RWPE2 (cell line): ENCODE data around the gene DGKK.

Experiments used
- ATAC-seq: fragments of 200-7000 bp; cut with Tn5 transposase; 3 replicates; pipeline ENCODE4 v1.9.1; 2021; ENCODE audit warnings: low read depth
- DNase-seq: peaks from one replicate; pipeline ENCODE4 v3.0.0-alpha.2; 2020; ENCODE audit warnings: low spot score
- H3K27ac ChIP-seq: fragments of 450-650 bp; 2 replicates; pipeline ENCODE4 v1.5.1; 2017; ENCODE audit warnings: mild to moderate bottlenecking; ENCODE audit not compliant: poor library complexity, severe bottlenecking
- H3K27me3 ChIP-seq: fragments of 250-450 bp; sonication (Bioruptor Pico); 2 replicates; pipeline ENCODE4 v1.5.1; 2021; ENCODE audit warnings: mild to moderate bottlenecking, moderate library complexity; ENCODE audit not compliant: insufficient read depth, poor library complexity, severe bottlenecking
- H3K36me3 ChIP-seq: fragments of 250-450 bp; sonication (Bioruptor Pico); 2 replicates; pipeline ENCODE4 v1.5.1; 2020; ENCODE audit warnings: low read depth, mild to moderate bottlenecking, moderate library complexity
- H3K4me1 ChIP-seq: fragments of 250-450 bp; sonication (Bioruptor Pico); 2 replicates; pipeline ENCODE4 v1.5.1; 2021; ENCODE audit warnings: mild to moderate bottlenecking, moderate library complexity; ENCODE audit not compliant: insufficient read depth, poor library complexity, severe bottlenecking
- H3K4me3 ChIP-seq: fragments of 250-450 bp; sonication (Bioruptor Pico); 2 replicates; pipeline ENCODE4 v1.5.1; 2021; ENCODE audit warnings: mild to moderate bottlenecking, moderate library complexity; ENCODE audit not compliant: severe bottlenecking
- H3K9me3 ChIP-seq: fragments of 250-450 bp; sonication (Bioruptor Pico); 2 replicates; pipeline ENCODE4 v1.5.1; 2021; ENCODE audit warnings: mild to moderate bottlenecking, moderate library complexity; ENCODE audit not compliant: severe bottlenecking
- TF ChIP-seq, protein P1 (sequence below): fragments of 450-650 bp; IDR thresholded peaks from one replicate; pipeline ENCODE4 v1.5.1; 2017; ENCODE audit warnings: mild to moderate bottlenecking, moderate library complexity; ENCODE audit not compliant: poor library complexity, severe bottlenecking

The DGKK gene

DNA sequence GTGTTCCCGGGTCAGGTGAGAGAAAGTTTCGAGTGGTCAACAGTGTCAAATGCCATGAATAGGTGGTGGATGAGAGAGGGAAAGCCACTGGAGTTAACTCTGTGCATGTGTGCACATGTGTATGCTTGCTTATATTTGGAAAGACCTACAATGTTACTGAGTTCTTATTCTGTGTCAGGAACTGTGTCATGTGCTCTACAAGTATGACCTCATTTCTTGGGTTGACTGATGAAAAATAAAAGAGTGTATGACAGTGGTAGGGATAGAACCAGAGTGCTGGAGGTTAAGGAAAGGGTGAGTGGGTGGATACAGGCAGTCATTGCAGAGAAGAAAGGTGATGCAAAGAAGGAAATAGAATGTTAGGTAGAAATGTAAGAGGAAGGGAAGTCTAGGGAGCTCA is 22.1 kb upstream of the DGKK start:
- H3K27ac ChIP-seq = no peak overlapping the region
- H3K36me3 ChIP-seq = no peaks in the 10 kb centered on the region
- no peaks in the 10 kb centered on the region for H3K9me3 ChIP-seq
- no peak overlapping the region for H3K4me3 ChIP-seq
- H3K27me3 ChIP-seq = no peaks in the 10 kb centered on the region
- ATAC-seq (no peak), DNase-seq (no peak)
- TF ChIP-seq, protein P1, sequence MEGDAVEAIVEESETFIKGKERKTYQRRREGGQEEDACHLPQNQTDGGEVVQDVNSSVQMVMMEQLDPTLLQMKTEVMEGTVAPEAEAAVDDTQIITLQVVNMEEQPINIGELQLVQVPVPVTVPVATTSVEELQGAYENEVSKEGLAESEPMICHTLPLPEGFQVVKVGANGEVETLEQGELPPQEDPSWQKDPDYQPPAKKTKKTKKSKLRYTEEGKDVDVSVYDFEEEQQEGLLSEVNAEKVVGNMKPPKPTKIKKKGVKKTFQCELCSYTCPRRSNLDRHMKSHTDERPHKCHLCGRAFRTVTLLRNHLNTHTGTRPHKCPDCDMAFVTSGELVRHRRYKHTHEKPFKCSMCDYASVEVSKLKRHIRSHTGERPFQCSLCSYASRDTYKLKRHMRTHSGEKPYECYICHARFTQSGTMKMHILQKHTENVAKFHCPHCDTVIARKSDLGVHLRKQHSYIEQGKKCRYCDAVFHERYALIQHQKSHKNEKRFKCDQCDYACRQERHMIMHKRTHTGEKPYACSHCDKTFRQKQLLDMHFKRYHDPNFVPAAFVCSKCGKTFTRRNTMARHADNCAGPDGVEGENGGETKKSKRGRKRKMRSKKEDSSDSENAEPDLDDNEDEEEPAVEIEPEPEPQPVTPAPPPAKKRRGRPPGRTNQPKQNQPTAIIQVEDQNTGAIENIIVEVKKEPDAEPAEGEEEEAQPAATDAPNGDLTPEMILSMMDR = no peak
- H3K4me1 ChIP-seq = no peaks in the 10 kb centered on the region

DNA sequence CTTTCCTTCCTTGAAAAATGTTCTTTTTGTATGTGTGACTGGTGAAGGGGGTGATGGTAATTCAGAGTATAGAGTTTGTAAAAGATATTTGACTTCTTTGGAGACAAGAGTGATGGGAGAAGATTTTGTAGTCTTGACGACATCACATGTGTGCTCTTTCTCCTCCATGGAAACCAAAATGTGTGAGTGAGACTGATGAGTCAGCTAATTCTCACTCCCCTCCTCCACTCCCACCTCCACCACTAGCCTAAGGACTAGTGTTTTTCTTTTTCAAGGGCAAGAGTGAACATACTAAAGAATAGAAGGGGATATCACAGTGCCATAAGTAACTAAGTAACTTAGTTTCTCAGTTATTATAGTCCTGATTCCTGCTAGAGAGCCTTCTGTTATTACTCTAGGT is 14.0 kb upstream of the DGKK start:
- H3K36me3 ChIP-seq = no peaks in the 10 kb centered on the region
- no peaks in the 10 kb centered on the region for H3K4me1 ChIP-seq
- TF ChIP-seq, protein P1 = no peak
- no peaks in the 10 kb centered on the region for H3K27me3 ChIP-seq
- H3K9me3 ChIP-seq = no peaks in the 10 kb centered on the region
- H3K4me3 ChIP-seq = no peak overlapping the region
- no peak for ATAC-seq
- DNase-seq = no peak
- H3K27ac ChIP-seq = no peak overlapping the region

DNA sequence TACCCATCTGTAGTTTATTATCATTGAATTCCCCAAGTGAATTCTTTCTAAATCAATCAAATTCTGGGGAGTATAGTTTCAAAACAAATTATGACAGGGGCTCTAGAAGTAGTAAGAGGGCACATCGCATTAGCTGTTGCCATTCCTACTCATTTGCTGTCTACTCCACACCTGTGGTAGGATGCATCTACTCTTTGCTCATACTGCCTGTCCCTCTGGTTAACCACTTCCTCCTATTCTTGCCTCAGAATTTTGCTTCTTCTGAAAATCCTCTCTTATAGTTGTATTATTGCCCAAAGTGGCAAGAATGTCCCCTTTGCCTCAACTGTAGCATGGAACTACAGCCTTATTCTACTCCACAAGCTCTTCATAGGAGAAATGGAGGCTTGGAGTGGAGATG is 12.7 kb upstream of the DGKK start:
- Histone ChIP-seq H3K36me3 (no peaks in the 10 kb centered on the region), H3K27ac (no peak overlapping the region), H3K4me3 (no peak overlapping the region), H3K9me3 (no peaks in the 10 kb centered on the region), H3K27me3 (no peaks in the 10 kb centered on the region), H3K4me1 (no peaks in the 10 kb centered on the region)
- TF ChIP-seq, protein P1 = no peak
- ATAC-seq = no peak
- no peak for DNase-seq

DNA sequence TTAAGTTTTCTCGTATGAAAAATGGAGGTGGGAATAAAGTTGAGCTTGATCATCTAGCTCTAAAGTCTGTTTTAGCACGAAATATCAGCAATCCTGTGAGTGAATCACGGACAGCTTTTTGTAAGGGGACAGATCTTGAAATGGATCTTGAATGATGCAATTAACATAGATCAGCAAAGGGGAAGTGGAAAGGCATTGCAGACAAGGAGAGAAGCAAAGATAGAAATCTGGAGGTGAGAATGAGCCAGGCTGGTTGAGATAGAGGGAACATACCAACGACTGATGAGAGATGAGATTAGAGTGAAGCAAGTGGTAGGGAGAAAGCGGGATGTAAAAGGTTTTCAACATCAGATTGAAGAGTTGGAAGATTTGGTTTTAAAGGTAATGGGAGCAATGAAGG is 4.6 kb upstream of the DGKK start:
- Histone ChIP-seq H3K4me1 (no peaks in the 10 kb centered on the region), H3K27ac (no peak overlapping the region), H3K4me3 (no peak overlapping the region), H3K9me3 (no peaks in the 10 kb centered on the region), H3K27me3 (peaks cover 24% of the 10 kb centered on the region), H3K36me3 (no peaks in the 10 kb centered on the region)
- DNase-seq (no peak), ATAC-seq (no peak)
- TF ChIP-seq, protein P1 = no peak

DNA sequence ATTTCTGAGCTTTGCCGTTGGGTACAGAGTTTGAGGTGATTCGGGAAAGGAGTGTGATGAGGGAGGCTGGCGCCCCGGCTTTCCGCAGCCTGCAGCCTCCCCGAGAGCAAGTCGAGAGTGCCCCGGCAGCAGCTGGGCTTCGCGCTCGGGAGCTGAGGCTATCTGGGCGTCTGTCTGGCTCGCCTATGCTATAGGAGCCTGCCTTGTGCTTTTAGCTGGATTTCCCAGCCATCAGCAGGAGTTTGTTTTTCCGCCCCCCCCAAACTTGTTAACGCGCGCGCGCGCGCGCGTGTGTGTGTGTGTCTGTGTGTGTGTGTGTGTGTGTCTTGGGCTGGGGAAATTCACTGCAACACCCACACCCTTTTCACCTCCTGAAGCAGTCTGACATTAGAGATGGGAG is 765 bp upstream of the DGKK start:
- TF ChIP-seq, protein P1 = no peak
- Histone ChIP-seq H3K9me3 (no peaks in the 10 kb centered on the region), H3K27ac (no peak overlapping the region), H3K4me3 (no peak overlapping the region), H3K27me3 (peaks cover 57% of the 10 kb centered on the region), H3K36me3 (no peaks in the 10 kb centered on the region), H3K4me1 (no peaks in the 10 kb centered on the region)
- DNase-seq (no peak), ATAC-seq (no peak)
